ENCODE results near the gene OR8B2.

DNA sequence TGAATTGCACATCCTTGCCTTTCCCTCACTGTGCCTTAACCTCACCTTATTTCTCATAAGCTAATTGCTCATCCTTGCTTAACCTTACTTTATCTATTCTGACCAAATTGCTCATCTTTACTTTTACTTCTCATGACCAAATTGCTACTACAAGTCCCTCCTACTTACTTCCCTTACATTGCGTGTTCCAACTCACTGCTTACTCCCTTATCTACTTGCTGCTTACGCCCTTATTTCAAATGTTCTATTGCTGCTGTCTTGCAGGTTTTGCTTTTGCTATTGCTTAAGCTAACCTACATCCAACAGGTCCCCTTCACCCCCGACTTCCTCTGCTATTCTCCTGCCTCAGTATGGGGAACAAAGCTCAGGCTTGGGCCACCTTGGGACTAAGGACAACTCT is 8.0 kb downstream of the OR8B2 start:
- TF ChIP-seq, protein P1, sequence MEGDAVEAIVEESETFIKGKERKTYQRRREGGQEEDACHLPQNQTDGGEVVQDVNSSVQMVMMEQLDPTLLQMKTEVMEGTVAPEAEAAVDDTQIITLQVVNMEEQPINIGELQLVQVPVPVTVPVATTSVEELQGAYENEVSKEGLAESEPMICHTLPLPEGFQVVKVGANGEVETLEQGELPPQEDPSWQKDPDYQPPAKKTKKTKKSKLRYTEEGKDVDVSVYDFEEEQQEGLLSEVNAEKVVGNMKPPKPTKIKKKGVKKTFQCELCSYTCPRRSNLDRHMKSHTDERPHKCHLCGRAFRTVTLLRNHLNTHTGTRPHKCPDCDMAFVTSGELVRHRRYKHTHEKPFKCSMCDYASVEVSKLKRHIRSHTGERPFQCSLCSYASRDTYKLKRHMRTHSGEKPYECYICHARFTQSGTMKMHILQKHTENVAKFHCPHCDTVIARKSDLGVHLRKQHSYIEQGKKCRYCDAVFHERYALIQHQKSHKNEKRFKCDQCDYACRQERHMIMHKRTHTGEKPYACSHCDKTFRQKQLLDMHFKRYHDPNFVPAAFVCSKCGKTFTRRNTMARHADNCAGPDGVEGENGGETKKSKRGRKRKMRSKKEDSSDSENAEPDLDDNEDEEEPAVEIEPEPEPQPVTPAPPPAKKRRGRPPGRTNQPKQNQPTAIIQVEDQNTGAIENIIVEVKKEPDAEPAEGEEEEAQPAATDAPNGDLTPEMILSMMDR (IDR thresholded peaks at IDR 0.05) = no peak
- no peak for TF ChIP-seq POLR2A (IDR thresholded peaks at IDR 0.05)

All from testis (tissue), 2 donors.